Measurements from ENCODE around the gene SLC25A22. TPM values are rescaled to one million over a fixed set of nuclear protein-coding genes. Genes with fewer than 3 reads are reported as not detected.

Gene SLC25A22
- total and polyA plus RNA-seq, 9 of the 15 experiments (the other 6 are each of a cell fraction or from before 2014, with no cell fraction given) = 0.41 to 55.4 (median 11.4) TPM

- TF ChIP-seq ILF3 (IDR thresholded peaks at IDR 0.05; ENCODE audit: borderline replicate concordance) (peak; percentile 51; the same call in 1 of the 2 replicates), ZNF197 (CRISPR knock-in tag; IDR thresholded peaks at IDR 0.05; ENCODE audit: low read depth) (no peak), ZNF592 (IDR thresholded peaks at IDR 0.05) (peak; percentile 52; the same call in 1 of the 2 replicates), KLF1 (tag; IDR thresholded peaks at IDR 0.05) (0 out of 2 replicates have a peak, but pooled peaks have one; percentile 40), NFYB (IDR thresholded peaks at IDR 0.05; ENCODE audit: extremely low read depth, insufficient read length) (peak; percentile 53), BRD4 (IDR thresholded peaks at IDR 0.05) (no peak), THAP7 (CRISPR knock-in tag; IDR thresholded peaks at IDR 0.05) (no peak), NFE2 (IDR thresholded peaks at IDR 0.05; ENCODE audit: low read depth) (no peak), ILK (tag; IDR thresholded peaks at IDR 0.05; ENCODE audit: borderline replicate concordance, low read depth) (no peak), CREB1 (IDR thresholded peaks at IDR 0.05) (peak; percentile 34; the same call in 1 of the 2 replicates), CREB1 (CRISPR knock-in tag; IDR thresholded peaks at IDR 0.05) (no peak), MYC (IDR thresholded peaks at IDR 0.05; ENCODE audit: low read depth, low read length) (peak; percentile 70; the same call in 1 of the 2 replicates), MYC (CRISPR knock-in tag; IDR thresholded peaks at IDR 0.05; ENCODE audit: borderline replicate concordance, low read depth) (no peak), FOXO4 (CRISPR knock-in tag; IDR thresholded peaks at IDR 0.05) (no peak), NR0B1 (IDR thresholded peaks at IDR 0.05; ENCODE audit: partially characterized antibody) (no peak), ZNF655 (CRISPR knock-in tag; IDR thresholded peaks at IDR 0.05) (no peak), L3MBTL2 (IDR thresholded peaks at IDR 0.05) (peak; percentile 72), ERF (CRISPR knock-in tag; IDR thresholded peaks at IDR 0.05) (0 out of 2 replicates have a peak, but pooled peaks have one; percentile 44)
These were observed 21.2 kb upstream of the SLC25A22 start (continued) for GRCh38 chr11:819129-819931.

All from K562 (cell line).